NCI-H2107 treated with DMSO at 0.1 percent for 48 hours (cell line): ENCODE data around the gene CYP11A1.

Experiments used
- DNase-seq: peaks from one replicate; lab custom pipeline; 2025; ENCODE audit not compliant: unreplicated experiment; lab: John Stamatoyannopoulos, UW

CYP11A1 gene

DNA sequence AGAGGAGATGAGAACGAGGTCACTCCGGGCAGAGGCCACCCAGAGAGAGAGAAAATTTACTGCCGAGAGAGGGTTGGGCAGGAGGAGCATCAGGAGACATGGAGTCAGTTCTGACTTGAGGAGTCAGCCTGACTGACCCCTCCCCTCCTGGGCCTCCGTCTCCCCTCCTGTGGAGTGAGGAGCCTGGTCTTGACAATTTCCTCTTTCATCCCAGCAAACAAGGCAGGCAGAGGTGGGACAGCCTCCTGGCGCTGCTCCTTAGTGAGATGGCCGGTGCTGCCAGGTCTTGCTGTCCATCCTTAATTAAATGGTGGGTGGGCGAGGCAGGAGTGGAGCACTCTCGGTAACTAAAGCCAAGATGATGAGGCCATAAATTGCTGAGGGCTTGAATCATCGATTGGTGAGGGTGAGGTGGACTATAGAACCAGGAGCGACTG, 60.6 kb downstream of the CYP11A1 start:
- no peak for DNase-seq

DNA sequence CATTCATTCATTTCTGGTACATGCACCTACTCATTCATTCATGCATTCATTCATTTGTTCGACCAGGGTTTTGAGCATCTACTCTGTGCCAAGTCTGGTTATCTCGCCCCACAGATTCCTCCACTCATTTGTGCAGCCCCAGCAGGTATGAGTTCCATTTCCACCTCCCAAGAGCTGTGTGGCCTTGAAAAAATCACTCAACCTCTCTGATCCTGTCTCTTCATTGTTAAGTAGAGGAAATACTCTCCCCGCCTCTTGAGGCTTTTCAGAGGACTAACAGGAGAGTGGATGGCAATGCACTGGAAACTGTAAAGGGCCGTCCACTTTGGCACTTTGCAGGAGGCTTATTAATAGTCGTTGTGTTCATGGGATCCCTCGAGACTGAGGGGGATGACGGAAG, 61.8 kb downstream of the CYP11A1 start:
- no peak for DNase-seq

DNA sequence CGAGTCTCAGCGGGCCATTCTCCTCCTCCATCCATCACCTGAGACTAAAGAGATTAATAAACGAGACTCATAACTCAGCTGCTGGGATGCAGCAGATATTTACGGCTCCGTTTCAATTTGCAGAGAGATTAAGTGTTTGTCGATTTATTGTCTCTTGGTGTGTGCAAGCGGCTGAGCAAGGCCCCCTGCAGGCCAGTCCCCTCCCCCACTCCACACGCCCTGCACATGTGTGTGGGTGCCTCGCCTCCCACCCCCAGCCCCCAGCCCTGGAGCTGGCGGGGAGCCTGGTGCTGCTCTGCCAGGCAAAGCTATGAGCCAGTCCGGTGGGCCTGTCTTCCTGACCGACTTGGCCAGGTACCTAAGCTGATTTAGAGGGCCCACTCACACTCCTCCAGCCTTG, 63.0 kb downstream of the CYP11A1 start:
- no peak for DNase-seq

DNA sequence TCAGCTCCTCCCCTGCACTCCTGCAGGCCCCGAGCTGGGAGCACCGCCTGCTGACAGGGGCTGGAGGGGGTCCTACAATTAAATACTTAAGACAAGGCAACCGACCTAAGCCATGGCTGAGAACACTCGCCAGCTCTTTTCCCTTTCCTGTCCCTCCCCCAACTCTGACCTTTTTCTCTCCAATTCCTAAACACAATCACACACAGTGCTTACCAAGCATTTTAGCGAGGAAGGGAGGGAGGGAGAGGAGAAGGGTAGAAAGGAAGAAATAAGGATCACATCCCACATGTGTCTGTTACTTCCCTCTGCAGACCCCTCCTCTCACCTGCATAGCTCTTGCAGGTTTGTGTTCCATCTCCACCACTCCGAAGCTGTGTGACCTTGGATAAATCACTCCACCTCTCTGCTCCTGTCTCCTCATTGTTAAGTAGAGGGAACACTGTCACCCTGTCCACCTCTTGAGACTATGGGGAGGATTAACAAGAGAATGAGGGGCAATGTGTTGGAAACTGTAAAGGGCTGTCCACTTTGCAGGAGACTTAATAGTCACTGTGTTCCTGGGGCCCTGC, 63.6 kb downstream of the CYP11A1 start:
- DNase-seq: no peak

DNA sequence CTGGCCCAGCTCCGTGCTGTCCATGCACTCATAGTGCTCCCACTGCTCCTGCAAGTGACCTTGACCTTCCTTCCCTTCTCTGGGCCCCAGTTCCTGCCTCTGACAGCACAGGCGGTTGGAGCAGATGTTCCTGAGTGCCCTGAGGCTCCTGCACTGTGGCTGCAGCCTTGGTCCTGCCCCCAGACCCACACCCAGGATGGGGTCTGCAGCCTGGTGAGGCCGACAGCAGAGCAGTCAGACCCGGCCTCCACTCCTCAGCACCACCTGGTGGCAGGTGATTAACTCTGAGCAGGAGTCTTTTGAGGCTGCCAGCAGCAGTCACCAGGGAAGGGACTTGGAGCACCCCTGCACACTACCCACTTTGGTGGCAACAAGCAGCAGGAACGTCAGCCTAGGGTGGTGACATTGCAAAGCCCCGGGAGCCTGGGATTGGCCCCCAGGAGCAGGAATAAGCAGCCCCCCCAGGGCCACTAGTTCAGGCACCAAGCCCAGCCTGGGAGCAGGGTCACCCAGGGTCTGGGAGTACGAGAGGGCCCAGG, 64.6 kb downstream of the CYP11A1 start:
- peak; percentile 39 for DNase-seq

DNA sequence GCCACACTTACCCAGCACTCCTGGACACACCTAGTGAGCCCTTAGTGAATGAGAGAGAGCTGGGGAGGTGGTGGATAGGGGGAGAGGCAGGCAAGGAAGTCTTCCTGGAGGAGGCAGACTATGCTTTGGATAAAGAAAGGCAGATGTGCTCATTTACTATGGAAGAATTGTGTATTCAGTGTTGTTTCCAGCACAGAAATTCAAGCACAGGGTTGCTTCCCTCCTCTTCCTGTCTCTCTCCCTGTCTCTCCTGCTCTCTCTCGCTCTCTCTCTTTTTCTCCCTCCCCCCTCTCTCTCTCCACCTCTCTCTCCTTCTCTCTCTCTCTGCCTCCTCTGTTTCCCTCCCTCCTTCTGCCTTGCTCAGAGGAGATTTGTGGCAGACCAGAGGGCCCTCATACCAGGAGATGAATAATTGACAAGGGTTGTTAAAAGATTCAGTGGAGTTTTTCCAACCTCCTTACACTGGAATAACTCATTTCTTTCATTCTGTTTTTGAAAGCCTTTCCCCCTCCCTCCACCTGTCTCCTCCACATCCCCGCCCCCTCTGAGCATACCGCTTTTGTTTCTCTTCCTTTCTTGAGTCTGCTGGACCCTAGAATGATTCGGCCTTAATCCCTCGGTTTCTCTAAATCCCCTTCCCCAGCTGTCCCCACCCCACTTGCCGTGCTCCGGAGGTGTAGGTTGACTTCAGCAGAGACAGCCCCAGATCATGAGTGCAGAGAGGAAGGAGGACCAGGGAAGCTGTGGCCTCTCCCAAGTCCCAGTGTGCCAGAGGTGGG, 65.7 kb downstream of the CYP11A1 start:
- no peak for DNase-seq

DNA sequence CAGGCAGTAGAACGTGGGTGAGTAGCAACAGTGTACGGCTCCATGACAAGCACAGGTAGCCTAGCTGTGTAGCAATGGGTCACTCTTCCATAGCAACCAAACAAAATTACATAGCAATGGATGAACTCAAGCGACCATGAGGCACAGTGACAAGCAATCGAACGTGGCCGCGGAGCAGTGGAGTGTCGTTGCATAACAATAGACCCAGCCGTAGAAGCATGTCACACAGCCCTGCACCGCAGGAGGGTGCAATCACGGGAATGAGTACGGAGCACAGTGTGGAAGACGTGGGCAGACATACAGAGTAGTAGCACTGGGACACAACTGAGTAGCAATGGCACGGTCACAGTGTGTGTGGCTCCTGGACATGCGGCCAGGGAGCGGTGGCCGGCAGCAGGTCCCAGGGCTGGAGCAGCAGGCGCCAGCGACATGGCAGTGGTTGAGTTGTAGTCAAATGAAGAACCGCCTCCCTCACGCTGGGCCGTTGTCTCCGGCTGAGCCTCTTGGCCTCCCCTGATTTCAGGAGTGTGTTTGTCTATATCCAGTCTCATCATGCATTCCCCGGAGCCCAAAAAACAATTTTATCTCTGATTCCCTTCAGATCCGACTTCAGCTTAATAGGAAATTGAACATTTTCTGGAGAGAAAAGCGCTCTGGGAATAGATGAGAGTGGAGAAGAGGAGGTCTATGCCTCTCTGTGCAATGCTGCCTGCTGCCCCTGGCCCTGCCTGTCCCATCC, 67.2 kb downstream of the CYP11A1 start:
- no peak for DNase-seq

DNA sequence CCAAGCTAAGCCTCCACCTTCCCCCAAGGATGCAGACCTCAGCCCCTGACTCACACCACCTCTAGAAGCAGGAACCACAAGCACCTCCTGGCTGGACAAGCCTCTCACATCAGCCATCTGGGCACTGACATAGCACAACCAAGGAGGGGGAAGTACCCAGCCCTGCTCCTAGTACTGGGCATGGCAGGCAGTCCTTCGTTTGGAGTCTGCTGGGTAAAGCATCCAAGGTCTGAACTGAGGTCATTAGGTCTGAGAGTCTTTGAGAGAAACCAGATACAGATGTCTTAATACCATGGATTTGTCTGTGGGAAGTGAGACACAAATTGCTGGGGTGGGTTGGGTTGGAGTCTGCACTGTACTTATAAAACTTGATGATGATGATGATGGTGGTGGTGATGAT, 69.6 kb downstream of the CYP11A1 start:
- DNase-seq: no peak

DNA sequence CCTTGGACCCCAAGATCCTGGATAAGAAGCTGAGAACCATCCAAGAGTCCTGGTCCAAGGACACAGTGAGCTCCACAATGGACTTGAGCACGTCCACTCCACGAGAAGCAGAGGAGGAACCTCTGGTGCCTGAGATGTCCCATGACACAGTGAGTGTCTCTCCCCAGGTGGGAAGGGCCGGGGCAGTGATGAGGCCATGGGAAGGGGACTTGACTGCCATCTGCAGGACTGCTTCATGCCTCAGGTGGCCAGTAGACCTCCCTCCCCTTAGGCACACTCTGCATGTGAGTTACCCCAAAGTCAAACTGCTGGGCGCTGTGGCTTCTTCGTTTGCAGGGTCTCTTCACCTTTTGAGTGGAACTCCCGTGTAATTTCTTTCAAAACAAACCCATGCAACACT, 71.6 kb downstream of the CYP11A1 start:
- no peak for DNase-seq

DNA sequence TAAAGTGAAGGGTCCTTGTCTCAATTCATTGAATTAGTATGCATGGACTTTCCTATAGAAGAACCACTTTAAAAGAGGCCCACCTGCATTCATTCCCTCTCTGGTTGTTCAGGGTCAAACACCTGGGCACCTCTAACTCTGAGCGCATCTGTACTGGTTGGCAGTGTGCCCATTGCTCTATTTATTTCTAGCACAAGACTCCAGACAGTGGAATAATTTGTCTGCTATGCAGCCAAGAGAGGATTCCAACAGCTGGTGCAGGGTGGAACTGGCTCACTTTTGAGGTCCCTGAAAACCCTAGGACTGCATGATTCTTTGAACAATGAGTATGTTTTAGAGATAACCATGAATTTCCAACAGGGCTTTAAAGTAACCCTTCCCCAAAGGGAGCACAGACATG, 73.4 kb downstream of the CYP11A1 start:
- no peak for DNase-seq

DNA sequence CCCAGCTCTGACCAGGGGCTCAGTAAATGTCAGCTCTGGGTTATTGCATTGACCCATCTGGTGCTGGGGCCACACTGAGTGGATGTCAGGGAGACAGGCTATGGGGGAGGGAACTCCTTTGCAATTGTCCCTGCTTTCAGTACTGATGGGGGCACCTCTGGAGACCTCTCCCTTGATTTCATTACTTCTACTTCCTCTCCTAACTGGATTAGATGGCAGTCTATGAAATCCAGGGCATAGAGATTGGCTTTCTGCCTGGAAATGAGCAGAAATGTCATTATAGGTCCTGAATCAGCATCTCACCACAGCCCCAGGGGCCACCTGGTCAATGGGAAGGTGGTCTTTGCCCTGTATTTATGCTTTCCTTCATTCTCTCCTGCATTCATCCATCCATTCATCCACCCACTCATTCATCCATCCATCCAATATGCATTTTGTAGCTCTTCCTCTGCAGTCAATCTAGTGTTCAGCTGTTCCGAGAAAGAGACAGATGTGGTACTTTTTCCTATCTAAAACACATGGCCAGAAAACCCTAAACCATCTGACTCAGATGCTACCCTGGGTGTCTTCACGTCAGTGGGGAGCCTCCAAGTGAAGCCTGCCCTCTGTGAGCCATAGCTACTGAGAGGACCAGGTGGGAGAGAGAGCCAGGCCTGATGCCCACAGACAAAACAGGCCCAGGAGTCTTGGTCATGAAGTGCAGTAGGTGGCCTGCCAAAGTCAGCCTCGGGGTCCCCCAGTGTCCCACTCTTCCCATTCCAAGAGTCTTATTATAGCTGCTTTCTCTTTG, 74.2 kb downstream of the CYP11A1 start:
- DNase-seq: no peak

DNA sequence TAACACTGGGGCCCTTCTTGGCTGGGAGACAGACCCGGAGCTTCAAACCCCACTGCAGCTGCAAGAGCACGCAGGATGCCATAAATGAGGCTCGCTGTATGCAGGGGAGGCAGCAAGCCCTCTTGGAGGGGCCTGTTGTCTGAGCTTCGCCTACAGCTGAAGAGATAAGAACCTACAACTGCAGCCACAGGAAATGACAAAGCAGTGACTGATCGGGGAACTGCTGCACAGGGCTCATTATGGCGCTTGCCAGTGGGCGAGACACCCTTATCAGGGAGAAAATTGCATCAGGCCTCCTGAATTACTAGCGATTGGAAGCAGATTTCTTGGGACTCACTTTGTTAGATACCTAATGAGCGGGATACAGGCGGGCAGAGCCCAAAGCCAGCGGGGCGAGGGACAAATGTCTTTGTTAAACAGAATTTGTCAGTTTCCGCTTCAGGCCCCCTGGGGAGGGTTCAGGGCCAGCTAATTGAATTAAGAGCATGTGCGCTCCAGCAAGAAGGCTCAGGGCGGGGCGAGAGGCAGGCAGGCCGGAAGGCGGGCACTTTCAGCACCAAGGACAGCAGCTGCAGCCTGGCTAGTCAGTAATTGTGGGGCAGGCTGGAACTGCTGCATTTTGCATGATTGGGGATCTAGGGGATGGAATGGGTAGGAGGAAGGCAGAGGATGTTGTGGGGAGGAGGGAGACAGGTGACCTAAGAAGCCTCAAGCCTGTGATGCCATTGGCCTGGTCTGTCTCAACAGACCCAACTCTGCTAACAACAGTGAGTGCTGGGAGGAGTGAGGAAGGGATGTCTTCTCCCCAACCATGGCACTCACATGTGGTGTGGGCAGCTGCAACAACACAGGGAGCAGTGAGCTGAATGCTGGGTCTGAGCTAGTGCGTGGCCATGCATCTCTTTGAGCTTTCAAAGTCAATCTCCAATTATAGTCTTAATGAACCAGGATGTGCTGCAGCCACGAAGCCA, 76.1 kb downstream of the CYP11A1 start:
- DNase-seq: peak; percentile 70

DNA sequence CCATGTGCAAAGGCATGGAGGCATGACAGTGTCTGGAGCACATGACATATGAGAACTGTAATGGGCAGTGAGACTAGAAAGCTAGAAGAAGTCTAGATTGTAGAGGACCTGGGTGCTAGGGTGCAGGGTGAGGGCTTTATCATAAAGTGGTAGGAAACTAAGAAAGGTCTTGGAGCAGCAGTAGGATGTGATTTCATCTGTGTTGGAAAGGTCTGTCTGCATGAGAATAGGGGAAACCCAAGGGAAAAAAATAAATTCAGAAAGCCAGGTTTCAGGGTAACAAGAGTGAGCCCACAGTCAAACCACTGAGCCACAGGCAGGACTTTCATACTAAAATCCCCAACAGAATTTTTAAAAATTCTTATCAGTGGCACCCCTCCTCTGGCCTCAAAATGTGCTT, 76.8 kb downstream of the CYP11A1 start:
- no peak for DNase-seq

DNA sequence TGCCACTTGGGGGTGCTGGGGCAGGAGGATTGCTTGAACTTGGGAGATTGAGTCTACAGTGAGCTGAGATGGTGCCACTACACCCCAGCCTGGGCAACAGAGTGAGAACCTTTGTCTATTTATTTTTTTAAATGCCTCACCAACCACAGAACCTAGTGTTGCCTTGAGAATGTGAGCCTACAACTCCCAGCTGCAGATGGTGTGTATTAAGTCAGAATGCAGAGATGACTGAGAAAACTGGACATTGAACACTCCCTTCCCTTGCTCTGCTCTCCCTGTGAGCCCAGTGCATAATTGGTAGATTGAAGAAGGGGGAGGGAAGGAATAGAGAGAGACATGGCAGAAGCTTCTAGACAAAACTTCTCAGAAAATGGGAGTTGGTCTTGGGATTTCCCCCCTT, 77.8 kb downstream of the CYP11A1 start:
- no peak for DNase-seq
